Gastrocnemius medialis (tissue), 4 donors: ENCODE data around the gene SUPT3H. TPM values are rescaled to one million over a fixed set of nuclear protein-coding genes. Genes with fewer than 3 reads are reported as not detected.

Source experiments
- ATAC-seq, 2 donors: fragments of 150-250 bp; one replicate each; pipeline ENCODE4 v1.9.1; 2016
- DNase-seq, 2 donors: peaks; one replicate each; pipeline ENCODE4 v3.0.0-alpha.2; 2019
- H3K27ac ChIP-seq, 4 donors: fragments of 200-600 bp; sonication (generic); 1 replicate in 1 of 4; 2 replicates in 3 of 4; pipeline ENCODE4 v1.5.1; 2016 to 2018; ENCODE audit warnings: mild to moderate bottlenecking in 2 of 4, moderate library complexity in 1 of 4
- H3K27me3 ChIP-seq, 3 donors: fragments of 200-600 bp; sonication (generic) in 2 of 3; 1 replicate in 1 of 3; 2 replicates in 2 of 3; pipeline versions ENCODE4 v1.5.1 to v1.6.0; 2016 to 2019; ENCODE audit warnings: mild to moderate bottlenecking in 1 of 3, moderate library complexity in 1 of 3
- H3K36me3 ChIP-seq, 2 donors: fragments of 200-600 bp; sonication (generic) in 1 of 2; one replicate each; pipeline ENCODE4 v1.5.1; 2017 to 2018
- H3K4me1 ChIP-seq, 2 donors: fragments of 200-600 bp; sonication (generic) in 1 of 2; one replicate each; pipeline ENCODE4 v1.5.1; 2016 to 2017; ENCODE audit warnings: mild to moderate bottlenecking in 2 of 2
- H3K4me3 ChIP-seq, 4 donors: fragments of 200-600 bp; sonication (generic) in 3 of 4; 1 replicate in 1 of 4; 2 replicates in 3 of 4; pipeline ENCODE4 v1.5.1; 2016 to 2019; ENCODE audit warnings: mild to moderate bottlenecking in 2 of 4
- H3K9me3 ChIP-seq, 3 donors: fragments of 200-600 bp; sonication (generic) in 2 of 3; 1 replicate in 1 of 3; 2 replicates in 2 of 3; pipeline ENCODE4 v1.5.1; 2016 to 2019
- CTCF ChIP-seq, 5 experiments: fragments of 450-650 bp in 3 of 5; fragments of 200-600 bp in 2 of 5; sonication (generic) in 2 of 5; IDR thresholded peaks in 4 of 5; conservative IDR thresholded peaks in 1 of 5; 1 replicate in 4 of 5; 2 replicates in 1 of 5; pipeline ENCODE4 v1.5.1; 2016 to 2019; ENCODE audit warnings: antibody characterized with exemption in 5 of 5, mild to moderate bottlenecking in 3 of 5, moderate library complexity in 3 of 5
- POLR2A ChIP-seq, 2 donors: fragments of 450-650 bp; IDR thresholded peaks; one replicate each; pipeline ENCODE4 v1.6.1; 2017; ENCODE audit warnings: antibody characterized with exemption in 2 of 2, mild to moderate bottlenecking in 2 of 2, moderate library complexity in 2 of 2
- in situ Hi-C, 4 donors: fragments of 200-750 bp; cut with MboI; loops; one replicate each; pipeline versions ENCODE4 v1.15.0 to v1.8.0; 2017; ENCODE audit warnings: low sequenced_read_pairs in 4 of 4
- intact Hi-C: fragments of 100-400 bp; cut with DNase I; formaldehyde crosslinking; loops from one replicate; pipeline ENCODE4 v1.15.1; 2023; ENCODE audit warnings: low total_unique reads
- total RNA-seq, 4 donors: library from RNA; depleted of rRNA; stranded (reverse); fragments of >200 nt; gene quantifications; one replicate each; pipeline versions ENCODE4 v1.1.0 to v1.2.3, GENCODE V29; 2016

The SUPT3H gene
- total RNA-seq, 4 donors from 2014 or later = 1.5 to 9.0 (median 4.2) TPM

GRCh38 chr6:45272626-45273025 lies 105.1 kb downstream of the SUPT3H start:
- ATAC-seq = no peak
- intact Hi-C loops = no loop called here
- Histone ChIP-seq H3K27me3 (no peaks in the 10 kb centered on the region), H3K36me3 (no peaks in the 10 kb centered on the region), H3K4me3 (no peak overlapping the region), H3K27ac (no peak overlapping the region), H3K4me1 (no peaks in the 10 kb centered on the region), H3K9me3 (no peaks in the 10 kb centered on the region)
- no peak for DNase-seq
- in situ Hi-C loops = no loop called here
- TF ChIP-seq POLR2A (IDR thresholded peaks at IDR 0.05) (no peak), CTCF (IDR thresholded peaks at IDR 0.05 in 4 of 5, conservative IDR thresholded peaks at IDR 0.05 in 1 of 5) (no peak)

- no peak for ATAC-seq
- no peaks in the 10 kb centered on the region for H3K36me3 ChIP-seq
- in situ Hi-C loops = no loop called here
- H3K4me3 ChIP-seq = no peak overlapping the region
- H3K27ac ChIP-seq = no peak overlapping the region
- no peaks in the 10 kb centered on the region for H3K9me3 ChIP-seq
- H3K4me1 ChIP-seq = no peaks in the 10 kb centered on the region
- no peaks in the 10 kb centered on the region for H3K27me3 ChIP-seq
- no peak for TF ChIP-seq POLR2A (IDR thresholded peaks at IDR 0.05)
- no peak for TF ChIP-seq CTCF (IDR thresholded peaks at IDR 0.05 in 4 of 5, conservative IDR thresholded peaks at IDR 0.05 in 1 of 5)
- DNase-seq = no peak
- intact Hi-C loops = no loop called here
Observed at GRCh38 chr6:45265246-45265645, 112.5 kb downstream of the SUPT3H start.

- no peaks in the 10 kb centered on the region for H3K9me3 ChIP-seq
- intact Hi-C loops (loop anchor here (1.0 kb wide), 1 partner anchor 29 kb away; no protein-coding TSS in a partner anchor), in situ Hi-C loops (no loop called here)
- H3K4me3 ChIP-seq = no peak overlapping the region
- no peaks in the 10 kb centered on the region for H3K36me3 ChIP-seq
- no peak overlapping the region for H3K27ac ChIP-seq
- H3K4me1 ChIP-seq = no peaks in the 10 kb centered on the region
- ATAC-seq (no peak), DNase-seq (no peak)
- H3K27me3 ChIP-seq = no peaks in the 10 kb centered on the region
- TF ChIP-seq POLR2A (IDR thresholded peaks at IDR 0.05) (no peak), CTCF (IDR thresholded peaks at IDR 0.05 in 4 of 5, conservative IDR thresholded peaks at IDR 0.05 in 1 of 5) (no peak)
Observed at GRCh38 chr6:45260696-45261095, 117.0 kb downstream of the SUPT3H start.

GRCh38 chr6:45256697-45257695 lies 120.7 kb downstream of the SUPT3H start:
- in situ Hi-C loops (no loop called here), intact Hi-C loops (no loop called here)
- ATAC-seq (no peak), DNase-seq (no peak)
- no peak for TF ChIP-seq CTCF (IDR thresholded peaks at IDR 0.05 in 4 of 5, conservative IDR thresholded peaks at IDR 0.05 in 1 of 5)
- TF ChIP-seq POLR2A (IDR thresholded peaks at IDR 0.05) = no peak
- Histone ChIP-seq H3K27me3 (no peaks in the 10 kb centered on the region), H3K9me3 (no peaks in the 10 kb centered on the region), H3K36me3 (no peaks in the 10 kb centered on the region), H3K4me3 (no peak overlapping the region), H3K4me1 (peaks cover 0 to 8% of the 10 kb centered on the region in 2 donors), H3K27ac (no peak overlapping the region)
